ENCODE measurements around the gene TYSND1.

The TYSND1 gene

GRCh38 chr10:70147259-70147625 lies 742 bp upstream of the TYSND1 start:
- DNase-seq (ENCODE audit: extremely low read depth, low read depth): no peak
- no peak for TF ChIP-seq CTCF (IDR thresholded peaks at IDR 0.05; ENCODE audit: low read depth, low read length)

- TF ChIP-seq CTCF (IDR thresholded peaks at IDR 0.05; ENCODE audit: low read depth, low read length): no peak; the same call in none of the 2 replicates
- DNase-seq (ENCODE audit: extremely low read depth, low read depth): no peak
Measured at GRCh38 chr10:70145666-70146488, 623 bp downstream of the TYSND1 start.

GRCh38 chr10:70145166-70145665 lies 1.3 kb downstream of the TYSND1 start:
- no peak for TF ChIP-seq CTCF (IDR thresholded peaks at IDR 0.05; ENCODE audit: low read depth, low read length)
- no peak for DNase-seq (ENCODE audit: extremely low read depth, low read depth)

- no peak for TF ChIP-seq CTCF (IDR thresholded peaks at IDR 0.05; ENCODE audit: low read depth, low read length)
- no peak for DNase-seq (ENCODE audit: extremely low read depth, low read depth)
Measured at GRCh38 chr10:70144372-70145110, 2.0 kb downstream of the TYSND1 start.

GRCh38 chr10:70142555-70142954 lies 3.9 kb downstream of the TYSND1 start:
- TF ChIP-seq CTCF (IDR thresholded peaks at IDR 0.05; ENCODE audit: low read depth, low read length): no peak
- DNase-seq (ENCODE audit: extremely low read depth, low read depth): no peak

GRCh38 chr10:70140297-70140696 lies 6.2 kb downstream of the TYSND1 start:
- no peak for DNase-seq (ENCODE audit: extremely low read depth, low read depth)
- TF ChIP-seq CTCF (IDR thresholded peaks at IDR 0.05; ENCODE audit: low read depth, low read length): no peak

GRCh38 chr10:70139997-70140250 lies 6.6 kb downstream of the TYSND1 start:
- no peak for DNase-seq (ENCODE audit: extremely low read depth, low read depth)
- TF ChIP-seq CTCF (IDR thresholded peaks at IDR 0.05; ENCODE audit: low read depth, low read length): no peak

All from AG09319 (cell line).